IMR-90 (cell line): ENCODE measurements around the gene TSPAN4. TPM values are rescaled to one million over a fixed set of nuclear protein-coding genes. Genes with fewer than 3 reads are reported as not detected.

Source experiments
- ATAC-seq: fragments of 200-7000 bp; cut with Tn5 transposase; 2 replicates; pipeline ENCODE4 v1.9.1; 2020; ENCODE audit warnings: low read depth, mild to moderate bottlenecking, moderate library complexity
- BruUV-seq: library from RNA; stranded (reverse); fragments of 400-500 nt; replicated peaks from 2 replicates; lab custom pipeline; 2021; lab: Mats Ljungman, UMichigan
- CTCF ChIA-PET: fragments of 300-600 bp; formaldehyde crosslinking; extraction: SDS; loops from one replicate; lab custom pipeline; 2021; ENCODE audit warnings: antibody characterized with exemption; lab: Yijun Ruan, JAX
- POLR2A ChIA-PET: fragments of 300-600 bp; sonication (Branson Sonifier 250); formaldehyde crosslinking; loops from one replicate; lab custom pipeline; 2022; ENCODE audit warnings: antibody characterized with exemption; ENCODE audit not compliant: unreplicated experiment; lab: Charles Lee
- DNase-seq: peaks from one replicate; pipeline ENCODE4 v3.0.0; 2013
- H2AFZ ChIP-seq: replicated peaks from 2 replicates; pipeline ENCODE3; 2013; ENCODE audit warnings: low read length, mild to moderate bottlenecking; ENCODE audit not compliant: poor library complexity
- H2AK5ac ChIP-seq: 2 replicates; pipeline ENCODE4 v1.6.1; 2013; ENCODE audit warnings: low read depth, low read length, inconsistent platforms
- H2AK9ac ChIP-seq: replicated peaks from 2 replicates; pipeline ENCODE3; 2013; ENCODE audit warnings: mild to moderate bottlenecking, low read depth, low read length, moderate library complexity; ENCODE audit not compliant: poor library complexity
- H2BK120ac ChIP-seq: 2 replicates; pipeline ENCODE4 v1.6.1; 2013; ENCODE audit warnings: low read depth, low read length, inconsistent platforms
- H2BK15ac ChIP-seq: 3 replicates; pipeline ENCODE4 v1.6.1; 2013; ENCODE audit warnings: low read depth, low read length, inconsistent platforms
- H2BK20ac ChIP-seq: 2 replicates; pipeline ENCODE4 v1.6.1; 2013; ENCODE audit warnings: low read depth, mild to moderate bottlenecking, inconsistent platforms, low read length, moderate library complexity
- H2BK5ac ChIP-seq: 2 replicates; pipeline ENCODE4 v1.6.1; 2013; ENCODE audit warnings: mild to moderate bottlenecking, low read depth, low read length, inconsistent platforms; ENCODE audit not compliant: poor library complexity, severe bottlenecking
- H3K14ac ChIP-seq: replicated peaks from 2 replicates; pipeline ENCODE4 v1.6.1; 2013; ENCODE audit warnings: low read depth, low read length, inconsistent platforms
- H3K18ac ChIP-seq: 2 replicates; pipeline ENCODE4 v1.6.1; 2013; ENCODE audit warnings: low read depth, low read length, control low read depth
- H3K23ac ChIP-seq: 2 replicates; pipeline ENCODE4 v1.6.1; 2013; ENCODE audit warnings: low read depth, low read length, inconsistent platforms
- H3K27ac ChIP-seq: 2 replicates; pipeline ENCODE4 v1.5.1; 2013; ENCODE audit warnings: mild to moderate bottlenecking, control low read depth, low read length; ENCODE audit not compliant: insufficient read depth
- H3K27me3 ChIP-seq: 2 replicates; pipeline ENCODE4 v1.6.1; 2013; ENCODE audit warnings: low read length; ENCODE audit not compliant: control insufficient read depth, insufficient read depth
- H3K36me3 ChIP-seq: 2 replicates; pipeline ENCODE4 v1.6.1; 2013; ENCODE audit warnings: low read length, mixed read lengths; ENCODE audit not compliant: control insufficient read depth, insufficient read depth
- H3K4ac ChIP-seq: 2 replicates; pipeline ENCODE4 v1.6.1; 2013; ENCODE audit warnings: low read depth, low read length, inconsistent platforms
- H3K4me1 ChIP-seq: 2 replicates; pipeline ENCODE4 v1.6.1; 2013; ENCODE audit warnings: low read length, mixed read lengths; ENCODE audit not compliant: control insufficient read depth, insufficient read depth
- H3K4me2 ChIP-seq: 2 replicates; pipeline ENCODE4 v1.6.1; 2013; ENCODE audit warnings: low read depth, mild to moderate bottlenecking, control low read depth, low read length, moderate library complexity
- H3K4me3 ChIP-seq: 2 replicates; pipeline ENCODE4 v1.5.1; 2013; ENCODE audit warnings: low read depth, mild to moderate bottlenecking, control low read depth, low read length, moderate library complexity; ENCODE audit not compliant: insufficient read depth
- H3K56ac ChIP-seq: 2 replicates; pipeline ENCODE4 v1.6.1; 2013; ENCODE audit warnings: low read length, inconsistent platforms; ENCODE audit not compliant: insufficient read depth; ENCODE audit errors: extremely low read depth
- H3K79me1 ChIP-seq, 2 experiments: 2 replicates each; pipeline ENCODE4 v1.6.1; 2013; ENCODE audit warnings: low read length in 2 of 2, inconsistent platforms in 1 of 2, low read depth in 1 of 2
- H3K9ac ChIP-seq: 2 replicates; pipeline ENCODE4 v1.6.1; 2013; ENCODE audit warnings: low read depth, low read length, control low read depth
- H3K9me1 ChIP-seq: 2 replicates; pipeline ENCODE4 v1.6.1; 2013; ENCODE audit warnings: low read length, inconsistent platforms; ENCODE audit not compliant: insufficient read depth
- H3K9me3 ChIP-seq: 2 replicates; pipeline ENCODE4 v1.6.1; 2013; ENCODE audit warnings: low read length; ENCODE audit not compliant: control insufficient read depth, insufficient read depth
- H4K20me1 ChIP-seq: 2 replicates; pipeline ENCODE4 v1.6.1; 2013; ENCODE audit warnings: low read length, inconsistent platforms; ENCODE audit not compliant: insufficient read depth
- H4K5ac ChIP-seq: 2 replicates; pipeline ENCODE4 v1.6.1; 2013; ENCODE audit warnings: mild to moderate bottlenecking, low read depth, low read length, control low read depth
- H4K8ac ChIP-seq, 2 experiments: 2 replicates each; pipeline ENCODE4 v1.6.1; 2013; ENCODE audit warnings: low read depth in 2 of 2, low read length in 2 of 2, control low read depth in 1 of 2, inconsistent platforms in 1 of 2
- H4K91ac ChIP-seq: 2 replicates; pipeline ENCODE4 v1.6.1; 2013; ENCODE audit warnings: low read depth, low read length, inconsistent platforms; ENCODE audit not compliant: insufficient read depth
- MAZ ChIP-seq: IDR thresholded peaks from 2 replicates; pipeline ENCODE4 v1.6.1; 2012; ENCODE audit warnings: low read depth, mild to moderate bottlenecking, low read length, improper control_type of control experiment, moderate library complexity, borderline replicate concordance
- MXI1 ChIP-seq: IDR thresholded peaks from 2 replicates; pipeline ENCODE4 v1.6.1; 2012; ENCODE audit warnings: low read depth, mild to moderate bottlenecking, low read length, moderate library complexity, borderline replicate concordance
- RCOR1 ChIP-seq: IDR thresholded peaks from 2 replicates; pipeline ENCODE4 v1.6.1; 2012; ENCODE audit warnings: mild to moderate bottlenecking, low read length, improper control_type of control experiment; ENCODE audit not compliant: insufficient replicate concordance
- RFX5 ChIP-seq: IDR thresholded peaks from 2 replicates; pipeline ENCODE4 v1.8.0; 2012; ENCODE audit warnings: low read depth, mild to moderate bottlenecking, low read length, moderate library complexity
- WGBS, 2 experiments: methylation state at CpG; one replicate each; pipeline versions ENCODE4 v1.1.5 to v1.1.7; 2013; ENCODE audit warnings: missing lambda C conversion rate in 2 of 2; ENCODE audit not compliant: insufficient read length in 1 of 2; ENCODE audit errors: extremely low coverage in 2 of 2; 5-methylcytosine and 5-hydroxymethylcytosine counted together
- dilution Hi-C: fragments of 300-500 bp; cut with HindIII; formaldehyde crosslinking; loops from one replicate; pipeline ENCODE4 v1.14.3; 2018; ENCODE audit warnings: low sequenced_read_pairs; ENCODE audit not compliant: unreplicated experiment
- in situ Hi-C: fragments of 300-500 bp; cut with MboI; formaldehyde crosslinking; loops from 3 replicates; pipeline ENCODE4 v1.14.3; 2019; ENCODE audit warnings: low sequenced_read_pairs, inconsistent platforms, mixed read lengths
- intact Hi-C: fragments of 100-400 bp; cut with micrococcal nuclease; formaldehyde crosslinking; loops from 2 replicates; pipeline ENCODE4 v1.10.0; 2022
- polyA plus RNA-seq, 3 experiments: library from polyadenylated mRNA; depleted of rRNA; stranded (reverse); fragments of >200 nt; gene quantifications; 2 replicates each; pipeline ENCODE4 v1.2.3, GENCODE V29; 2012; ENCODE audit warnings: low replicate concordance in 1 of 3
- total RNA-seq: library from RNA; depleted of rRNA; stranded (reverse); fragments of >200 nt; gene quantifications from 2 replicates; pipeline ENCODE4 v1.2.3, GENCODE V29; 2012
- TF ChIP-seq, protein P1 (sequence below): fragments of 150-350 bp; IDR thresholded peaks from 2 replicates; pipeline ENCODE4 v1.6.1; 2017; ENCODE audit warnings: mild to moderate bottlenecking, antibody characterized with exemption, low read length, low read depth

The TSPAN4 gene
- total and polyA plus RNA-seq, 2 of the 4 experiments (the other 2 are of a cell fraction): 161 to 293 TPM

DNA sequence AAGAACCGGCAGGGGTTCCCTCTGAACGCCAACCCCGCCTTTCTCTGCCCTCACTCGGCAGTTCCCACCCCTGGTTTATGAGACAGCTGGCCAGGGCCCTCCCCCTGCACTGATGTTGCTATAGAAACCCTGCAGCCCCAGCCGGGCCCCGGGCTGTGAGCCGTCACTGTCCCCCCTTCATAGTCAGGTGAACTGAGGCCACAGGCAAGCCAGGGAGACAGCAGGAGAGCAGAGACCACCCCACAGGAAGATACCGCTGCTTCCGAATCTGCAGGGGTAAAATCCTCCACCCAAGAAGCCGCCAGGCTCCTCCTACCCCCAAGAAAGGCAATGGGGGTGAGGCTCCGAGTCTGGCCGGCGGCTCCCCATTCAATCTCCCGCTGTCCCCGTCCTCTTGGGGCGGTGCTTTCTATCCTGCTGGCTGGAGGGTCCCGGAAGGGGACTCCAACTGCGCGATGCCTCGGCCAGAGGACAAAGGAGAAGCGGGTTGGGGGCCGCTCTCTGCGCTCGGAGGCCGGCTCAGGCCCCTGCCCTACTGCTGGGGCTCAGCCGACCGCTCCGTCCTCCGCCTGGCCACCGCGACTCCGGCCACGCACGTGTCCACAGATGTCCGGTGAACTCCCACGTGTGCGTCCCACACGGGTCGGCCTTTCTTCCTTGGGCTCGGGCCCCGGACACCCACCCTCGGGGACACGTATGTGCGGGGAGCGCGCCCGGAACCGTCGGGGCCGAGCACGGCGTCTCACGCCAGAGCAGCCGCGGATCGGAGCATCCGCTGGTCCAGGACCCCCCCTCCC, 45.2 kb upstream of the TSPAN4 start:
- in situ Hi-C loops (no loop called here), intact Hi-C loops (loop anchor here (1.0 kb wide), 1 partner anchor 12 kb away; the partner anchor contains the start of gene RPLP2), dilution Hi-C loops (no loop called here)
- Histone ChIP-seq H3K79me1 (peaks cover 0 to 30% of the 10 kb centered on the region in 2 experiments; a peak in 3 of 4 replicates), H3K23ac (peak overlapping the region; percentile 63; the same call in 1 of the 2 replicates), H3K27ac (peak overlapping the region; percentile 89), H3K9me3 (no peaks in the 10 kb centered on the region), H3K4me2 (peak overlapping the region; percentile 96), H2BK15ac (peak overlapping the region; percentile 43; the same call in 1 of the 3 replicates), H3K27me3 (no peaks in the 10 kb centered on the region), H3K56ac (peak overlapping the region; percentile 38), H2AFZ (peak overlapping the region; percentile 93), H4K91ac (peak overlapping the region; percentile 87), H3K14ac (peak overlapping the region; percentile 87; the same call in 1 of the 2 replicates), H3K4me3 (peak overlapping the region; percentile 61), H3K4me1 (peaks cover 10% of the 10 kb centered on the region), H2BK5ac (peak overlapping the region; percentile 70), H2AK9ac (peak overlapping the region; percentile 95), H3K9me1 (peaks cover 6% of the 10 kb centered on the region; the same call in 1 of the 2 replicates), H3K4ac (peak overlapping the region; percentile 85), H3K36me3 (peaks cover 36% of the 10 kb centered on the region), H3K18ac (no peak overlapping the region), H3K9ac (peak overlapping the region; percentile 84), H4K8ac (peak overlapping the region; percentile 35 to 71; a peak in 2 of 4 replicates), H2BK20ac (no peak overlapping the region), H4K5ac (peak overlapping the region; percentile 1; the same call in 1 of the 2 replicates), H2AK5ac (peak overlapping the region; percentile 90; the same call in 1 of the 2 replicates), H4K20me1 (peaks cover 18% of the 10 kb centered on the region), H2BK120ac (0 out of 2 replicates have a peak overlapping the region, but pooled peaks have one; percentile 20)
- ChIA-PET CTCF (interaction anchor here (0.6 to 2.7 kb wide), 2 partner anchors 14 to 37 kb away, joined by 3 to 10 read pairs; no protein-coding TSS in a partner anchor), POLR2A (no interaction called here)
- WGBS, 2 experiments: 0% methylated on average over 25 of the region's 57 CpGs; no CpG with 5 or more reads in 1 of the 2 experiments
- no TSS peak for BruUV-seq
- peak; percentile 56 for ATAC-seq
- TF ChIP-seq MXI1 (peak; percentile 94; the same call in 1 of the 2 replicates), MAZ (peak; percentile 82), RFX5 (no peak), RCOR1 (no peak)
- TF ChIP-seq, protein P1, sequence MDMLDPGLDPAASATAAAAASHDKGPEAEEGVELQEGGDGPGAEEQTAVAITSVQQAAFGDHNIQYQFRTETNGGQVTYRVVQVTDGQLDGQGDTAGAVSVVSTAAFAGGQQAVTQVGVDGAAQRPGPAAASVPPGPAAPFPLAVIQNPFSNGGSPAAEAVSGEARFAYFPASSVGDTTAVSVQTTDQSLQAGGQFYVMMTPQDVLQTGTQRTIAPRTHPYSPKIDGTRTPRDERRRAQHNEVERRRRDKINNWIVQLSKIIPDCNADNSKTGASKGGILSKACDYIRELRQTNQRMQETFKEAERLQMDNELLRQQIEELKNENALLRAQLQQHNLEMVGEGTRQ: peak; percentile 41; the same call in 1 of the 2 replicates
- peak; percentile 84 for DNase-seq
